ENCODE measurements around the gene ACSF2. TPM values are rescaled to one million over a fixed set of nuclear protein-coding genes. Genes with fewer than 3 reads are reported as not detected.

Gene ACSF2
- total RNA-seq, 1 donor from 2014 or later = 34.5 TPM

DNA sequence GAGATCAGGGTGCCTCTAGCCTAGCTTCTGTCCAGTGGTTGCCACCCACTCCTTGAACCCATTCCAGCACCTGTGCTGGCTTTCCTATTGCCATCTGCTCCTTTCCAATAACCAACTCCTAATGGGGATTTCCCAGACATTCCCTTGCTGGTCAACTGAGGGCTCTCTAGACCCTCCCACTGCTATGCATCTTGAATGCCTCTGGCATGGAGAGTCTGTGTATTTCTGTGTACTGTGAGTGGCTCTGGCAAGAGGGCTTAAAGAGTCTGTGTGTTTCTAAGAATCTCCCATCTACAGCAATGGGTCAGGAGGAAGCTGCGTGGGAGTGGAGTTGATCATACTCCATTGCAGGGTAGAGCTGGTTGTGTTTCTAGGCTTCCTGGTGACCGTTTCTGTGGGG is 95.5 kb downstream of the ACSF2 start:
- Mint-ChIP-seq H3K4me1 (peaks cover 7% of the 10 kb centered on the region), H3K9me3 (no peaks in the 10 kb centered on the region), H3K27ac (ENCODE audit: unreplicated experiment) (no peak overlapping the region), H3K27me3 (ENCODE audit: low read depth) (no peaks in the 10 kb centered on the region), H3K4me3 (no peak overlapping the region), H3K36me3 (ENCODE audit: low read depth) (no peaks in the 10 kb centered on the region)
- no peak for DNase-seq (ENCODE audit: low read depth, low spot score)
- TF ChIP-seq, protein P1, sequence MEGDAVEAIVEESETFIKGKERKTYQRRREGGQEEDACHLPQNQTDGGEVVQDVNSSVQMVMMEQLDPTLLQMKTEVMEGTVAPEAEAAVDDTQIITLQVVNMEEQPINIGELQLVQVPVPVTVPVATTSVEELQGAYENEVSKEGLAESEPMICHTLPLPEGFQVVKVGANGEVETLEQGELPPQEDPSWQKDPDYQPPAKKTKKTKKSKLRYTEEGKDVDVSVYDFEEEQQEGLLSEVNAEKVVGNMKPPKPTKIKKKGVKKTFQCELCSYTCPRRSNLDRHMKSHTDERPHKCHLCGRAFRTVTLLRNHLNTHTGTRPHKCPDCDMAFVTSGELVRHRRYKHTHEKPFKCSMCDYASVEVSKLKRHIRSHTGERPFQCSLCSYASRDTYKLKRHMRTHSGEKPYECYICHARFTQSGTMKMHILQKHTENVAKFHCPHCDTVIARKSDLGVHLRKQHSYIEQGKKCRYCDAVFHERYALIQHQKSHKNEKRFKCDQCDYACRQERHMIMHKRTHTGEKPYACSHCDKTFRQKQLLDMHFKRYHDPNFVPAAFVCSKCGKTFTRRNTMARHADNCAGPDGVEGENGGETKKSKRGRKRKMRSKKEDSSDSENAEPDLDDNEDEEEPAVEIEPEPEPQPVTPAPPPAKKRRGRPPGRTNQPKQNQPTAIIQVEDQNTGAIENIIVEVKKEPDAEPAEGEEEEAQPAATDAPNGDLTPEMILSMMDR (conservative IDR thresholded peaks at IDR 0.05) = no peak

- H3K27me3 Mint-ChIP-seq (ENCODE audit: low read depth) = no peaks in the 10 kb centered on the region
- H3K36me3 Mint-ChIP-seq (ENCODE audit: low read depth) = no peaks in the 10 kb centered on the region
- H3K27ac Mint-ChIP-seq (ENCODE audit: unreplicated experiment) = no peak overlapping the region
- peaks cover 7% of the 10 kb centered on the region for H3K4me1 Mint-ChIP-seq
- no peak overlapping the region for H3K4me3 Mint-ChIP-seq
- no peak for DNase-seq (ENCODE audit: low read depth, low spot score)
- TF ChIP-seq, protein P1 (conservative IDR thresholded peaks at IDR 0.05) = no peak
- no peaks in the 10 kb centered on the region for H3K9me3 Mint-ChIP-seq
Observed at GRCh38 chr17:50522766-50523165, 96.7 kb downstream of the ACSF2 start.

DNA sequence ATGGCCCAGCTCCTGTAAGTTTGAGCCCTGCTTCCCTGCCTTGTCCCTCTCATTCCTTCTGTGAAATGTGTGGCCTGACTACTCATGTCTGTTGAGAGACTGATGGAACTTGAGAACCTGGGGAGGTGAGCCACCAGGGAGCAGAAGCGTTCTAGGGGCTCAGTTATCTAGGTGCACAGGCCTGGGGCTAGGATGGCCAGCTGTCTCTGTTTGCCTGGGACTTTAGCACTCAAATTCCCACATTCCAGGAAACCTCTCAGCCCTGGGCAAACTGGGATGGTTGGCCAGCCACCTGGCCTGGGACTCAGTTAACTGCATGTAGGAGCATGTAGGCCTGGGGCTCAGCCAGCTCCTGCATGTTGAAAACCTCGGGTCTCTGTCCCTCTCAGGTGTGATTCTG is 97.2 kb downstream of the ACSF2 start:
- peaks cover 3% of the 10 kb centered on the region for H3K4me1 Mint-ChIP-seq
- H3K4me3 Mint-ChIP-seq = no peak overlapping the region
- H3K9me3 Mint-ChIP-seq = no peaks in the 10 kb centered on the region
- no peaks in the 10 kb centered on the region for H3K27me3 Mint-ChIP-seq (ENCODE audit: low read depth)
- no peaks in the 10 kb centered on the region for H3K36me3 Mint-ChIP-seq (ENCODE audit: low read depth)
- no peak overlapping the region for H3K27ac Mint-ChIP-seq (ENCODE audit: unreplicated experiment)
- TF ChIP-seq, protein P1 (conservative IDR thresholded peaks at IDR 0.05) = no peak
- no peak for DNase-seq (ENCODE audit: low read depth, low spot score)

Other genes starting within 250 kb of the ACSF2 start
- gene COL1A1, start 224.6 kb upstream of the ACSF2 start, total RNA-seq = 13.3 and 14.8 TPM in 2 replicates
- gene TMEM92, start 151.8 kb upstream of the ACSF2 start, total RNA-seq = 3.0 and 3.5 TPM in 2 replicates
- gene XYLT2, start 80.1 kb upstream of the ACSF2 start, total RNA-seq = 23.4 and 26.5 TPM in 2 replicates
- gene MRPL27, start 53.0 kb upstream of the ACSF2 start, total RNA-seq = 70.4 and 72.2 TPM in 2 replicates
- gene EME1, start 53.0 kb upstream of the ACSF2 start, total RNA-seq = 25.5 and 31.4 TPM in 2 replicates
- gene LRRC59, start 28.7 kb upstream of the ACSF2 start, total RNA-seq = 92.3 and 92.7 TPM in 2 replicates
- gene CHAD, start 42.7 kb downstream of the ACSF2 start, total RNA-seq = 0.19 and 0.27 TPM in 2 replicates
- 42.4 and 42.9 TPM in 2 replicates for gene RSAD1, start 52.6 kb downstream of the ACSF2 start, total RNA-seq
- gene MYCBPAP, start 82.2 kb downstream of the ACSF2 start, total RNA-seq = 1.2 and 1.7 TPM in 2 replicates
- 0.11 TPM in 1 of 2 replicates, not detected in the other for gene EPN3, start 106.5 kb downstream of the ACSF2 start, total RNA-seq
- 24.4 and 25.8 TPM in 2 replicates for gene SPATA20, start 121.0 kb downstream of the ACSF2 start, total RNA-seq
- 1.1 TPM in 2 replicates for gene CACNA1G, start 134.5 kb downstream of the ACSF2 start, total RNA-seq
- not detected in 2 replicates for gene ABCC3, start 208.7 kb downstream of the ACSF2 start, total RNA-seq